ENCODE measurements around the gene CCSER1.

- TF ChIP-seq EZH2 (IDR thresholded peaks at IDR 0.05; ENCODE audit: borderline replicate concordance, low read depth, low read length, severe bottlenecking) (no peak), CTCF (IDR thresholded peaks at IDR 0.05; ENCODE audit: borderline replicate concordance, extremely low read depth, low read length, poor library complexity, severe bottlenecking) (no peak)
Measured at GRCh38 chr4:91015861-91016260, 888.7 kb downstream of the CCSER1 start.
